Stomach smooth muscle (tissue), 2 donors: ENCODE results near the gene ABCC3.
A peak's percentile ranks its signal among the peaks of the same experiment; 100 is the strongest.

Source experiments
- H3K27ac ChIP-seq: one replicate; pipeline ENCODE4 v1.7.0; 2013; ENCODE audit warnings: mild to moderate bottlenecking, low read length, inconsistent platforms
- H3K27me3 ChIP-seq, 2 donors: one replicate each; pipeline ENCODE4 v1.7.0; 2013; ENCODE audit warnings: low read length in 2 of 2; ENCODE audit not compliant: insufficient read depth in 2 of 2, control insufficient read depth in 1 of 2
- H3K36me3 ChIP-seq, 2 donors: one replicate each; pipeline ENCODE4 v1.7.0; 2013; ENCODE audit warnings: low read length in 2 of 2; ENCODE audit not compliant: control insufficient read depth in 2 of 2, insufficient read depth in 2 of 2
- H3K4me1 ChIP-seq: one replicate; pipeline ENCODE4 v1.7.0; 2013; ENCODE audit warnings: low read length; ENCODE audit not compliant: control insufficient read depth, insufficient read depth
- H3K4me3 ChIP-seq, 2 donors: one replicate each; pipeline ENCODE4 v1.7.0; 2013; ENCODE audit warnings: low read length in 2 of 2
- H3K9ac ChIP-seq, 2 donors: one replicate each; pipeline ENCODE4 v1.7.0; 2013; ENCODE audit warnings: low read length in 2 of 2, mild to moderate bottlenecking in 1 of 2
- H3K9me3 ChIP-seq, 2 donors: one replicate each; pipeline ENCODE4 v1.7.0; 2013; ENCODE audit warnings: low read length in 2 of 2; ENCODE audit not compliant: control insufficient read depth in 2 of 2
- donor health status: healthy.
- donor health status: Pancreatic carcinoma.

The ABCC3 gene

DNA sequence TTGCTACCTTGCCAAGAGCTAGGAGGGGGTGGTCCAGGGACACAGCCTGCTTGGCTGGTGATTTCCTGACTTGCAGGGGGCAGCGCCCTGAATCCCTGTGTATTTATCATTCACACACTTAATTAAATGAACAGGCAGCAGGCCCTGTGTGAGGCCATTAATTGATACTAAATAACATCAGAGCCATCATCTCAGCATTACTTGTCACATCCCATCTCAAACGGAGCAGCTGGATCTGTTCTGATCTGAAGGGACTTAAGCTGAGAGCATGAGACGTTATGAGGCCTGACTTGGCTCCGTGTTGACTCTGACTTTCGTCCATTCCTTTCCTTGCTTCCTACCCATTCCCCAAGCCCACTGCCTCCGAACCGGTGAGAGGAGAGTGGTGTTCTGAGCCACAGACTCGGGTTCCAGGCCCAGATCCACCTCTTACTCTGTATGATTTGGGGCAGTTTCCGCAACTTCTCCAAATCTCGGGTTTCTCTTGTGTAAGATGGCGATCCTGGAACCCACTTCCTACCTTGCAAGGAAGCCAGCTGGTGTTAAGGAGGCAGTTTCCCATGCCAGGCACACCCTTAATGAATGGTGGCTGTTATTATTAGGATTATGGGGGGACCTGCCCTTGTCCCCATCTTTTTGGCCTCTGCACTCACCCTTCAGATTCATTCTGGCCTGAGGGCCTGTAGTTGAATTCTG is 40.4 kb upstream of the ABCC3 start:
- H3K4me3 ChIP-seq, result no peak overlapping the region
- H3K9me3 ChIP-seq, result no peaks in the 10 kb centered on the region
- no peak overlapping the region for H3K9ac ChIP-seq
- no peaks in the 10 kb centered on the region for H3K36me3 ChIP-seq
- no peak overlapping the region for H3K27ac ChIP-seq
- H3K27me3 ChIP-seq, result no peaks in the 10 kb centered on the region
- H3K4me1 ChIP-seq, result peaks cover 7% of the 10 kb centered on the region

GRCh38 chr17:50594892-50595291 is 39.8 kb upstream of the ABCC3 start:
- H3K4me3 ChIP-seq, result no peak overlapping the region
- H3K9me3 ChIP-seq, result no peaks in the 10 kb centered on the region
- peaks cover 3% of the 10 kb centered on the region for H3K4me1 ChIP-seq
- no peak overlapping the region for H3K9ac ChIP-seq
- no peak overlapping the region for H3K27ac ChIP-seq
- no peaks in the 10 kb centered on the region for H3K36me3 ChIP-seq
- no peaks in the 10 kb centered on the region for H3K27me3 ChIP-seq

GRCh38 chr17:50596191-50597037 is 38.3 kb upstream of the ABCC3 start:
- H3K4me1 ChIP-seq, result no peaks in the 10 kb centered on the region

GRCh38 chr17:50598487-50598886 is 36.2 kb upstream of the ABCC3 start:
- H3K4me1 ChIP-seq, result no peaks in the 10 kb centered on the region
- no peak overlapping the region for H3K9ac ChIP-seq
- H3K4me3 ChIP-seq, result no peak overlapping the region
- peaks cover 3 to 4% of the 10 kb centered on the region in 2 donors for H3K27me3 ChIP-seq
- H3K27ac ChIP-seq, result no peak overlapping the region
- H3K9me3 ChIP-seq, result no peaks in the 10 kb centered on the region
- no peaks in the 10 kb centered on the region for H3K36me3 ChIP-seq

More at GRCh38 chr17:50596191-50597037, 38.3 kb upstream of the ABCC3 start:
- Histone ChIP-seq H3K27me3 (no peaks in the 10 kb centered on the region), H3K4me3 (no peak overlapping the region), H3K9ac (no peak overlapping the region), H3K27ac (no peak overlapping the region), H3K36me3 (no peaks in the 10 kb centered on the region), H3K9me3 (no peaks in the 10 kb centered on the region)

DNA sequence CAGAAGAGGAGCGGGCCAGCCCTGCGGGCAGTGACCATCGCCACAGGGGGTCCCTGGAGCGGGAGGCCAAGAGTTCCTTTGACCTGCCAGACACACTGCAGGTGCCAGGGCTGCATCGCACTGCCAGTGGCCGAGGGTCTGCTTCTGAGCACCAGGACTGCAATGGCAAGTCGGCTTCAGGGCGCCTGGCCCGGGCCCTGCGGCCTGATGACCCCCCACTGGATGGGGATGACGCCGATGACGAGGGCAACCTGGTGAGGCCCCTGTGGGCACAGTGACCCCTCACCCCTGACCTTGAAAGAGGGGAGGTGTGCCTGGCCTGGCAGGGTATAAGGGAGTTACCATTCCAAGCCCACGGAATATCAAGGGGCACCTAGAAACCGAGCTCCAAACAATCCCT is 35.1 kb upstream of the ABCC3 start:
- H3K4me1 ChIP-seq, result peaks cover 6% of the 10 kb centered on the region
- no peak overlapping the region for H3K4me3 ChIP-seq
- H3K9me3 ChIP-seq, result no peaks in the 10 kb centered on the region
- peaks cover 3 to 4% of the 10 kb centered on the region in 2 donors for H3K27me3 ChIP-seq
- no peak overlapping the region for H3K9ac ChIP-seq
- H3K36me3 ChIP-seq, result no peaks in the 10 kb centered on the region
- no peak overlapping the region for H3K27ac ChIP-seq

DNA sequence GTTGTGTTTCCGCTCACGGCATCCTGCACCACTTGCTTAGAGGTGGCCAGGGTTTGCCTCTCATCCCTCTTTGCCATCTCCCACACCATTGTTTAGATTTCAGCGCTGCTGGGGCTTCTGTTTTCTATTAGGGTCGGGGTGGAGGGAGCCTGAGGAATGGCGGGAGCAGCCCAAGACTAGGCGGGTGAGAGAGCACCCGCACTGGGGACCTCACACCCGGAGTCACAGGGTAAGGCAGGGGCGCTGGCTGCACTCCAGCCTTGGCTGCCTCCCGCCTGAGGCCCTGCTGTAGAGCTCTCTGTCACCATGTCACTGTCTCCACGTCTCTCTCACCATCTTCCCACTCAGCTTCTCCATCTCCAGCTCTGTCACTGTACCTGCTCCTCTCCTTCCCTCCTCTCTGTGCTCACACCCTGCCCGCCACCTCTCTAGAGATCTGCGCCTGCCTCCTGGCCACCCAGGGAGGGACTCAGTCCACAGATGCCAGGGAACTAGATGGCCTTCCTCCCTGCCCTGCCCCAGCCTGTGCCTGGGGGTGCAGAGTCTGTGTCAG is 32.8 kb upstream of the ABCC3 start:
- Histone ChIP-seq H3K27ac (no peak overlapping the region), H3K27me3 (peaks cover 3 to 4% of the 10 kb centered on the region in 2 donors), H3K36me3 (no peaks in the 10 kb centered on the region), H3K4me3 (no peak overlapping the region), H3K9me3 (no peaks in the 10 kb centered on the region), H3K9ac (no peak overlapping the region), H3K4me1 (peaks cover 17% of the 10 kb centered on the region)

GRCh38 chr17:50602836-50603235 is 31.8 kb upstream of the ABCC3 start:
- Histone ChIP-seq H3K9ac (no peak overlapping the region), H3K4me3 (no peak overlapping the region), H3K9me3 (no peaks in the 10 kb centered on the region), H3K36me3 (no peaks in the 10 kb centered on the region), H3K27me3 (peaks cover 3 to 5% of the 10 kb centered on the region in 2 donors), H3K4me1 (peaks cover 17% of the 10 kb centered on the region), H3K27ac (no peak overlapping the region)

DNA sequence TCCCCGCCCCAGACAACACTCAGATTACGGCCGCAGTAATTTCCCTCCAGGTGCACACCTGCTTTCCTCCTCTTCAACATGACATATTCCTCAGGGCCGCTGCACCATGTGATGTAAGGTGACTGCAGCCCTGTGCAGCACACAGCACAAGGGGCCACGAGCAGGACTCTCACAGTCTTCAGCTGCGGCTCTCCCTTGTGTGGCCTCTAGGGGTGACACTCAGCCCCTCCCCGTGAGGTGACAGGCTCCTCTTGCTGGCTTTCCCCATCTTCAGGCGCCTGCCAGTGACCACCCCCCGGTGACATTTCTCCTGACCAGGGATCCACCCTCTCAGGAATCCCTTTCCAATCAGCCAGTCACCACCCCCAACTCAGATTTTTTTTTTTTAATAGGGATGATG is 31.3 kb upstream of the ABCC3 start:
- Histone ChIP-seq H3K27me3 (peaks cover 3 to 7% of the 10 kb centered on the region in 2 donors), H3K36me3 (no peaks in the 10 kb centered on the region), H3K9me3 (no peaks in the 10 kb centered on the region), H3K4me3 (no peak overlapping the region), H3K27ac (no peak overlapping the region), H3K9ac (no peak overlapping the region), H3K4me1 (peaks cover 17% of the 10 kb centered on the region)

DNA sequence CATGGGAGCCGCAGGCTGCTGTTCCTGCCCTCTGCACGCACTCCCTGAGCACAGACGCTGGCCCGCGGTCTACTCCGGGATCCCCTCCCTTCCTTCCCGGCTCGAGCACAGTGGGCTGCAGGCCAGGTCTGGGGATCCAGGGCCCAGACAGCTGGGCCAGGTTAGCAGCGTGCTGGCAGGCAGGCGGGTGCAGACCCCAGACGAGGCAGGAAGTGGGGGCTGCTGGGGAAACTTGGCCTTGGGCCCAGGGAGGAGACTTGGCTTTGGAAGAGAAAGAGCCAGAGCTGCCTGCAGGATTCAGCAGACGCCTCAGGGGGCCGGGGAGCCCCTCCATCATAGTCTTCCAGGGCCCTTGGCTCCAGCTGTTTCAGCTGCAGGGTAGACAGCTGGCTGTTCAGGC is 30.2 kb upstream of the ABCC3 start:
- H3K4me3 ChIP-seq, result peak overlapping the region in 1 of 2 donors; percentile 40
- no peaks in the 10 kb centered on the region for H3K9me3 ChIP-seq
- H3K36me3 ChIP-seq, result no peaks in the 10 kb centered on the region
- peaks cover 17% of the 10 kb centered on the region for H3K4me1 ChIP-seq
- peak overlapping the region in 1 of 2 donors; percentile 13 for H3K9ac ChIP-seq
- peaks cover 6 to 7% of the 10 kb centered on the region in 2 donors for H3K27me3 ChIP-seq
- H3K27ac ChIP-seq, result no peak overlapping the region

DNA sequence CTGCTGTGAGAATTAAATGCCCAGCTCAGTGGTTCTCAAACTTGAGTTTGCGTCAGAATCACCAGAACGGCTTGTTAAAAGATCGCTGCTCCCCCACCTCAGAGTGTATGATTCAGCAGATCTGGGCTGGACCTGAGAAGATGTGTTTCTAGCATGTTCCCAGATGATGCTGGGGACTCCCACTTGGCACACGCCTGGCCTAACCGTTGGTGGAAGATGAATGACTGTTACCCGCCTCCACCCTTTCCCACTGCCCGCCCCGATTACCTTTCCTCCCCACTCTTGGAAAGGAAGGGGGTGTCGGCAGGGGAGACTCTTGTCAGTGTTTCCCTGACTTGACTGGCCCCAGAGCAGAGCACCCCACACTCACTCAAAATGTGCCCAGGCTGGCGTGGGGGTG is 29.3 kb upstream of the ABCC3 start:
- Histone ChIP-seq H3K27me3 (peaks cover 6 to 7% of the 10 kb centered on the region in 2 donors), H3K4me1 (peaks cover 17% of the 10 kb centered on the region), H3K9me3 (no peaks in the 10 kb centered on the region), H3K4me3 (no peak overlapping the region), H3K27ac (no peak overlapping the region), H3K9ac (no peak overlapping the region), H3K36me3 (no peaks in the 10 kb centered on the region)
